Glomerular endothelial cell (primary cell): ENCODE measurements around the gene MGLL. TPM values are rescaled to one million over a fixed set of nuclear protein-coding genes. Genes with fewer than 3 reads are reported as not detected.

Experiments used
- DNase-seq: peaks from one replicate; pipeline ENCODE4 v3.0.0-alpha.2; 2011; ENCODE audit warnings: low read depth, low spot score; ENCODE audit errors: extremely low read depth
- total RNA-seq: library from RNA; depleted of rRNA; stranded (reverse); fragments of >200 nt; gene quantifications from 2 replicates; pipeline ENCODE4 v1.2.3, GENCODE V29; 2015

The MGLL gene
- total RNA-seq, 1 donor from 2014 or later: 59.4 TPM

- no peak for DNase-seq
These were observed 142.1 kb downstream of the MGLL start for GRCh38 chr3:127680146-127680661.

GRCh38 chr3:127679534-127680145 lies 142.7 kb downstream of the MGLL start:
- DNase-seq: no peak

- no peak for DNase-seq
These were observed 143.4 kb downstream of the MGLL start for GRCh38 chr3:127678611-127679533.

- DNase-seq: no peak
These were observed 144.1 kb downstream of the MGLL start for GRCh38 chr3:127678315-127678599.

- DNase-seq: no peak
These were observed 144.6 kb downstream of the MGLL start for GRCh38 chr3:127677541-127678314.

- no peak for DNase-seq
These were observed 145.4 kb downstream of the MGLL start for GRCh38 chr3:127676921-127677351.

- no peak for DNase-seq
These were observed 145.9 kb downstream of the MGLL start for GRCh38 chr3:127676456-127676855.

GRCh38 chr3:127675651-127676391 lies 146.5 kb downstream of the MGLL start:
- DNase-seq: no peak

- DNase-seq: no peak
These were observed 147.5 kb downstream of the MGLL start for GRCh38 chr3:127674790-127675189.

- no peak for DNase-seq
These were observed 148.1 kb downstream of the MGLL start for GRCh38 chr3:127674101-127674721.

- no peak for DNase-seq
These were observed 148.9 kb downstream of the MGLL start for GRCh38 chr3:127673191-127674100.

GRCh38 chr3:127672429-127673190 lies 149.7 kb downstream of the MGLL start, which contains the start of gene ABTB1:
Gene ABTB1, plus strand, starts transcription at chr3:127672952. Its CDS starts 74 bp downstream, at chr3:127673026.
- DNase-seq: no peak

GRCh38 chr3:127671523-127672428 lies 150.5 kb downstream of the MGLL start:
- no peak for DNase-seq

- no peak for DNase-seq
These were observed 151.4 kb downstream of the MGLL start for GRCh38 chr3:127670761-127671522.

- DNase-seq: no peak
These were observed 152.1 kb downstream of the MGLL start for GRCh38 chr3:127670229-127670559.

GRCh38 chr3:127669541-127670228 lies 152.6 kb downstream of the MGLL start:
- no peak for DNase-seq
